T-helper 22 cell (primary cell): ENCODE measurements around the gene SHMT2.
A peak's percentile ranks its signal among the peaks of the same experiment; 100 is the strongest.

Source experiments
- DNase-seq: peaks from one replicate; pipeline ENCODE4 v3.0.0-alpha.2; 2020; ENCODE audit warnings: low read depth

SHMT2 gene

GRCh38 chr12:57229634-57230380 is at the start of gene SHMT2:
Gene SHMT2 (plus strand): TSS chr12:57229711. CDS start chr12:57229779, 68 bp downstream.
- peak; percentile 84 for DNase-seq

GRCh38 chr12:57180321-57180989 is 49.1 kb upstream of the SHMT2 start:
- no peak for DNase-seq

GRCh38 chr12:57181072-57181471 is 48.4 kb upstream of the SHMT2 start:
- DNase-seq: no peak

- DNase-seq: no peak
Measured at GRCh38 chr12:57181561-57182155, 47.9 kb upstream of the SHMT2 start.

- DNase-seq: peak; percentile 37
Measured at GRCh38 chr12:57182918-57183575, 46.5 kb upstream of the SHMT2 start.

GRCh38 chr12:57183939-57184725 is 45.4 kb upstream of the SHMT2 start:
- DNase-seq: no peak

GRCh38 chr12:57185403-57185802 is 44.1 kb upstream of the SHMT2 start:
- no peak for DNase-seq

GRCh38 chr12:57185906-57186508 is 43.5 kb upstream of the SHMT2 start:
- DNase-seq: no peak

- no peak for DNase-seq
Measured at GRCh38 chr12:57187222-57188089, 42.1 kb upstream of the SHMT2 start.

GRCh38 chr12:57188090-57188425 is 41.5 kb upstream of the SHMT2 start:
- DNase-seq: no peak

- DNase-seq: no peak
Measured at GRCh38 chr12:57190037-57190436, 39.5 kb upstream of the SHMT2 start.

GRCh38 chr12:57190821-57191220 is 38.7 kb upstream of the SHMT2 start:
- no peak for DNase-seq

GRCh38 chr12:57191410-57191809 is 38.1 kb upstream of the SHMT2 start:
- DNase-seq: no peak

GRCh38 chr12:57192920-57193319 is 36.6 kb upstream of the SHMT2 start:
- DNase-seq: no peak

GRCh38 chr12:57193706-57194245 is 35.7 kb upstream of the SHMT2 start:
- no peak for DNase-seq

GRCh38 chr12:57194253-57194652 is 35.3 kb upstream of the SHMT2 start:
- DNase-seq: no peak

GRCh38 chr12:57195186-57195585 is 34.3 kb upstream of the SHMT2 start:
- DNase-seq: no peak

- DNase-seq: no peak
Measured at GRCh38 chr12:57195611-57196371, 33.7 kb upstream of the SHMT2 start.

GRCh38 chr12:57196439-57196838 is 33.1 kb upstream of the SHMT2 start:
- DNase-seq: no peak

GRCh38 chr12:57196956-57197355 is 32.6 kb upstream of the SHMT2 start:
- DNase-seq: no peak
